GM12874 (cell line): Measurements from ENCODE around the gene NNAT.

Experiments
- CTCF ChIP-seq: IDR thresholded peaks from 2 replicates; pipeline ENCODE4 v1.5.1; 2011; ENCODE audit warnings: low read depth, mild to moderate bottlenecking, control low read depth, low read length, moderate library complexity; ENCODE audit not compliant: insufficient read depth

Gene NNAT

GRCh38 chr20:37526839-37527637 is 6.0 kb downstream of the NNAT start:
- no peak for TF ChIP-seq CTCF

- no peak for TF ChIP-seq CTCF
Observed at GRCh38 chr20:37527638-37528445, 6.8 kb downstream of the NNAT start, which contains the start of gene BLCAP. Gene BLCAP (minus strand): TSS chr20:37527876. CDS start chr20:37519174, 8,702 bp downstream.

- no peak for TF ChIP-seq CTCF
Observed at GRCh38 chr20:37528446-37529213, 7.6 kb downstream of the NNAT start.

- no peak for TF ChIP-seq CTCF
Observed at GRCh38 chr20:37529214-37529967, 8.3 kb downstream of the NNAT start.

- no peak for TF ChIP-seq CTCF
Observed at GRCh38 chr20:37529968-37530600, 9.0 kb downstream of the NNAT start.

- TF ChIP-seq CTCF = no peak
Observed at GRCh38 chr20:37530696-37531095, 9.6 kb downstream of the NNAT start.
